GM19193 (cell line): ENCODE data around the gene ADCY10.

ENCODE experiments used
- POLR2A ChIP-seq: IDR thresholded peaks from 4 replicates; pipeline ENCODE4 v1.6.1; 2011; ENCODE audit not compliant: insufficient read depth, insufficient read length; ENCODE audit errors: extremely low read depth

ADCY10 gene

GRCh38 chr1:167764458-167765330 lies 149.2 kb downstream of the ADCY10 start:
- no peak for TF ChIP-seq POLR2A

DNA sequence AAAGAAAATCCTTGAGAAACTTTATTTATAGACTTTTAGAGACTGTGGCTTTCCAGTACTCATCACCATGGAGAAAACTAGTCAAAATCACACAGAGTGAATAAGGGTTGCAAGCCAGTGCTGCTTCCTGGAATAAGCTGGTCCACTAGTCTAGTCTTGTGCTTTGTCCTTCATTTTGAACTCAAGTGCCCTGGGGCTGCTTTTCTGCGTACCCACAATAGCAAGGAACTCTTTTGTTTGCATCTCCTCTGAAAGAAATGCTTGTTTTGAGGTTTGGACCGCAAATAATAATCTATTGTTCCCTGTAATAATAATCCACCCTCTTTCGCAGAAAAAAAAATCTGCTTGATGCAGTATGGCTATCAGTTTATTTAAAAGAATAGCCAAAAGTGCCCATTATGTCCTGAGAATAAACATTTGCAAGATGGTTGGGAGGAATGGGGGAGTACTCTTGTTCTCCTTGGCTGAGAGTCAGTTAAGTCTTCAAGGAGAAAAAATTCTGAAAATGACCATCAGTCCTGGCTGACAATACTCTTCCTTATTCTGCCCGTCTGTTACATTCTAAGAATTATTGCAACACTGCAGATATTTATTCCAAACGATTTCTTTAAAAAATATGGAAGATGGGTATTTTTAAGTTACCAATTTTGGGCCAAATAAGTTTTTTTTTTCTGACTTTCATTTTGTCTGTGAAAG lies 150.3 kb downstream of the ADCY10 start:
- no peak for TF ChIP-seq POLR2A

GRCh38 chr1:167762061-167762746 lies 151.7 kb downstream of the ADCY10 start:
- TF ChIP-seq POLR2A, result no peak

DNA sequence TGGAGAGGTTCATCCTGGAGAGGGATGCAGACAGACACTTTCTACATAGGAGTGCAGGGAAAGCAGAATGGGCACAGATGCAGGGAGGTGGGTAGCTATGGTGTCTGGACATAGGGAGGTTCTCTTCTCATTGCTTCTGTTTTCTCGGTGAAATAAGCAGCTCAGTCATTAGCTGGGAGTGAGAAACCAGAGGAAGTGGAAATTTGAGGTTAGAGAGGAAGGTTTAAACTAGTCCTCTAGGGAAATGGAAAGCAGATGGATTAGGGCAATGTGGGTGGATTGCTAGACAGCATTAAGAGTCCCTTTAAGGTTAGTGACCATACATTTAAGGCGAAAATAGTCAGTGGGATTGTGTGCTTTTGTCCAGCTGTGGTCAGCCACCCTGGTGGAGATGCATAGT lies 152.5 kb downstream of the ADCY10 start:
- TF ChIP-seq POLR2A, result no peak
